ENCODE data around the gene BNIP5.

BNIP5 gene

DNA sequence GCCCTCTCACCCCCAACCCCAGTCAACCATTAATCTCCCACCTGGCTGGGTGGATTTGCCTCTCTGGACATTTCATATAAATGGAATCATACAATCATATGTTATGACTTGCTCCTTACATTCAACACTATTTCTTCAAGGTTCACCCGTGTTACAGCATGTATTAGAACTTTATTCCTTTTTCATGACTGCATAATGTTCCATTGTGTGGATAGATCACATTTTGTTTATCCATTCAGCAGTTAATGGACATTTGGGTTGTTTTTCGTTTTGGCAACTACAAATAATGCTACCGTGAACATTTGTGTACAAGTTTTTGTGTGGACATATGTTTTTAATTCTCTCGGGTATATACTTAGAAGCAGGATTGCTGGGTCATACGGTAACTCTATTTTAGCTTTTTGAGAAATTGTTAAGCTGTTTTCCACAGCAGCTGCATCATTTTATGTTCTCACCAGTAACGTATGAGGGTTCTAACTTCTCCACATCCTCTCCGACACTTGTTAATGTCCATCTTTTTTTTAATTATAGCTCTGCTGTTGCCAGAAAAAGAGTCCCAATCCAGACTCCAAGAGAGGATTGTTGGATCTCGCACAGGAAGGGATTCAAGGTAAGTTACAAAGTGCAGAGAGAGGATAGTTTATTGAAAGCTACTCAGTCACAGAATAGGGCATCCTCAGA, 15.9 kb upstream of the BNIP5 start:
- in situ Hi-C loops (cut with HindIII; ENCODE audit: low sequenced_read_pairs), result no loop called here
- DNase-seq (ENCODE audit: low read depth, low spot score), result no peak
- no peak overlapping the region for H3K4me3 ChIP-seq (ENCODE audit: low read depth, low read length)
- TF ChIP-seq CTCF (IDR thresholded peaks at IDR 0.05; ENCODE audit: low read depth, low read length), result no peak

GRCh38 chr6:36350681-36351571, 14.2 kb upstream of the BNIP5 start:
- no peak overlapping the region for H3K4me3 ChIP-seq (ENCODE audit: low read depth, low read length)
- in situ Hi-C loops (cut with HindIII; ENCODE audit: low sequenced_read_pairs), result no loop called here
- no peak for TF ChIP-seq CTCF (IDR thresholded peaks at IDR 0.05; ENCODE audit: low read depth, low read length)
- DNase-seq (ENCODE audit: low read depth, low spot score), result peak; percentile 87

GRCh38 chr6:36350082-36350481, 13.4 kb upstream of the BNIP5 start:
- TF ChIP-seq CTCF (IDR thresholded peaks at IDR 0.05; ENCODE audit: low read depth, low read length), result no peak
- in situ Hi-C loops (cut with HindIII; ENCODE audit: low sequenced_read_pairs), result no loop called here
- no peak for DNase-seq (ENCODE audit: low read depth, low spot score)
- H3K4me3 ChIP-seq (ENCODE audit: low read depth, low read length), result no peak overlapping the region

- in situ Hi-C loops (cut with HindIII; ENCODE audit: low sequenced_read_pairs), result no loop called here
- DNase-seq (ENCODE audit: low read depth, low spot score), result no peak
- H3K4me3 ChIP-seq (ENCODE audit: low read depth, low read length), result no peak overlapping the region
- no peak for TF ChIP-seq CTCF (IDR thresholded peaks at IDR 0.05; ENCODE audit: low read depth, low read length)
These were observed 12.6 kb upstream of the BNIP5 start for GRCh38 chr6:36349240-36349639.

GRCh38 chr6:36347621-36348020, 10.9 kb upstream of the BNIP5 start:
- TF ChIP-seq CTCF (IDR thresholded peaks at IDR 0.05; ENCODE audit: low read depth, low read length), result no peak
- no peak overlapping the region for H3K4me3 ChIP-seq (ENCODE audit: low read depth, low read length)
- in situ Hi-C loops (cut with HindIII; ENCODE audit: low sequenced_read_pairs), result no loop called here
- no peak for DNase-seq (ENCODE audit: low read depth, low spot score)

- no peak for DNase-seq (ENCODE audit: low read depth, low spot score)
- H3K4me3 ChIP-seq (ENCODE audit: low read depth, low read length), result no peak overlapping the region
- in situ Hi-C loops (cut with HindIII; ENCODE audit: low sequenced_read_pairs), result no loop called here
- no peak for TF ChIP-seq CTCF (IDR thresholded peaks at IDR 0.05; ENCODE audit: low read depth, low read length)
These were observed 10.0 kb upstream of the BNIP5 start for GRCh38 chr6:36346486-36347273.

Data from astrocyte of the spinal cord (primary cell).